ENCODE measurements around the gene ERMARD.

GRCh38 chr6:169783401-169783800 is 32.0 kb downstream of the ERMARD start:
- no peak for TF ChIP-seq POLR2A (IDR thresholded peaks at IDR 0.05; ENCODE audit: extremely low read depth, insufficient read length)
- TF ChIP-seq CTCF (IDR thresholded peaks at IDR 0.05; ENCODE audit: low read depth, low read length) = no peak
- TF ChIP-seq MAX (IDR thresholded peaks at IDR 0.05; ENCODE audit: low read depth, low read length) = no peak

All from NB4 (cell line).